K562 (cell line): ENCODE data around the gene CEACAM18. TPM values are rescaled to one million over a fixed set of nuclear protein-coding genes. Genes with fewer than 3 reads are reported as not detected.
A peak's percentile ranks its signal among the peaks of the same experiment; 100 is the strongest.

Source experiments
- ARNT ChIP-seq, 2 experiments: fragments of 450-650 bp; IDR thresholded peaks; 2 replicates each; pipeline ENCODE4 v1.6.1; 2016; ENCODE audit warnings: mild to moderate bottlenecking in 1 of 2
- CXXC5 ChIP-seq: fragments of 250-450 bp; sonication (Bioruptor Pico); IDR thresholded peaks from 2 replicates; pipeline ENCODE4 v1.8.0; 2022; ENCODE audit warnings: inconsistent platforms, mild to moderate bottlenecking, moderate library complexity
- E2F6 ChIP-seq, 2 experiments: IDR thresholded peaks; 2 replicates each; pipeline ENCODE4 v1.6.1; 2011; ENCODE audit warnings: borderline replicate concordance in 1 of 2, control low read depth in 1 of 2, low read depth in 1 of 2, low read length in 1 of 2, mild to moderate bottlenecking in 1 of 2, mixed read lengths in 1 of 2, moderate library complexity in 1 of 2; ENCODE audit not compliant: insufficient read depth in 1 of 2, insufficient read length in 1 of 2, poor library complexity in 1 of 2, severe bottlenecking in 1 of 2; ENCODE audit errors: extremely low read depth in 1 of 2
- ELK1 ChIP-seq: sonication (generic); formaldehyde crosslinking; IDR thresholded peaks from 2 replicates; pipeline ENCODE4 v1.8.1; 2022; ENCODE audit warnings: missing genetic modification reagents
- KAT2B ChIP-seq: IDR thresholded peaks from one replicate; pipeline ENCODE4 v1.6.1; 2012; ENCODE audit warnings: low read depth, mild to moderate bottlenecking, control low read depth, inconsistent platforms, low read length, moderate library complexity
- NFATC3 ChIP-seq: fragments of 450-650 bp; IDR thresholded peaks from 2 replicates; pipeline ENCODE4 v1.6.1; 2017; ENCODE audit warnings: mild to moderate bottlenecking
- NR0B1 ChIP-seq: fragments of 450-650 bp; IDR thresholded peaks from one replicate; pipeline ENCODE4 v1.6.1; 2018; ENCODE audit warnings: mild to moderate bottlenecking, moderate library complexity; ENCODE audit not compliant: partially characterized antibody
- PML ChIP-seq: IDR thresholded peaks from 2 replicates; pipeline ENCODE4 v1.6.1; 2012; ENCODE audit warnings: low read length, inconsistent platforms
- REST ChIP-seq, 2 experiments: fragments of 450-650 bp; formaldehyde crosslinking in 1 of 2; IDR thresholded peaks; 2 replicates each; pipeline versions ENCODE4 v1.4.0 to v1.6.1; 2014 to 2020; ENCODE audit warnings: mild to moderate bottlenecking in 2 of 2, borderline replicate concordance in 1 of 2, low read depth in 1 of 2
- RFX5 ChIP-seq: IDR thresholded peaks from 2 replicates; pipeline ENCODE4 v1.6.1; 2011; ENCODE audit warnings: low read depth, mild to moderate bottlenecking, improper control_type of control experiment, low read length
- SNRNP70 ChIP-seq: fragments of 200-400 bp; formaldehyde crosslinking; optimal IDR thresholded peaks from 2 replicates; pipeline ENCODE3; 2017; ENCODE audit warnings: low read depth, low read length
- SUPT5H ChIP-seq: fragments of 450-650 bp; IDR thresholded peaks from 2 replicates; pipeline ENCODE4 v1.6.1; 2016
- TAF1 ChIP-seq: IDR thresholded peaks from 2 replicates; pipeline ENCODE4 v1.6.1; 2011; ENCODE audit warnings: mild to moderate bottlenecking, low read length, moderate library complexity; ENCODE audit not compliant: insufficient read depth, control insufficient read depth, severe bottlenecking; ENCODE audit errors: extremely low read depth
- TAF9B ChIP-seq: fragments of 450-650 bp; IDR thresholded peaks from 2 replicates; pipeline ENCODE4 v1.6.1; 2018; ENCODE audit warnings: mild to moderate bottlenecking; ENCODE audit not compliant: partially characterized antibody
- XRCC5 ChIP-seq: fragments of 200-400 bp; formaldehyde crosslinking; IDR thresholded peaks from 2 replicates; pipeline ENCODE4 v1.6.1; 2017; ENCODE audit warnings: low read depth, mild to moderate bottlenecking, low read length
- ZNF324 ChIP-seq: fragments of 250-450 bp; sonication (Bioruptor Pico); IDR thresholded peaks from 2 replicates; pipeline ENCODE4 v1.4.0; 2020; ENCODE audit warnings: mild to moderate bottlenecking
- ZNF785 ChIP-seq: fragments of 250-450 bp; sonication (Bioruptor Pico); IDR thresholded peaks from 2 replicates; pipeline ENCODE4 v1.4.0; 2020; ENCODE audit warnings: mild to moderate bottlenecking
- polyA plus RNA-seq, 8 experiments: library from polyadenylated mRNA; depleted of rRNA in 4 of 8; stranded (reverse) in 5 of 8; unstranded in 3 of 8; fragments of >200 nt; fragmentation: Nextera tagmentation in 2 of 8; fragmentation: Illumina TruSeq in 1 of 8; extraction: Ambion mirVana in 2 of 8; extraction: Trizol in 1 of 8; gene quantifications; 2 replicates each; pipeline versions ENCODE4 v1.2.1 to v1.2.3, GENCODE V29; 2011 to 2014; ENCODE audit warnings: inconsistent platforms in 1 of 8, missing spikeins in 1 of 8
- total RNA-seq, 7 experiments: library from RNA; depleted of rRNA in 6 of 7; stranded (reverse); fragments of >200 nt in 6 of 7; fragmentation: Illumina TruSeq in 2 of 7; extraction: Trizol in 2 of 7; gene quantifications; 2 replicates each; pipeline versions ENCODE4 v1.2.1 to v1.2.3, GENCODE V29; 2011 to 2021; ENCODE audit warnings: low replicate concordance in 1 of 7

Gene CEACAM18
- total and polyA plus RNA-seq, 9 of the 15 experiments (the other 6 are each of a cell fraction or from before 2014, with no cell fraction given) = 0.08 to 0.24 (median 0.15) TPM; not detected in 3

- TF ChIP-seq ELK1 (CRISPR knock-in tag) (no peak), TAF9B (peak; percentile 38), ARNT (IDR thresholded peaks at IDR 0.05) (no peak), ZNF324 (CRISPR knock-in tag) (no peak), PML (no peak), E2F6 (IDR thresholded peaks at IDR 0.05; ENCODE audit: borderline replicate concordance in 1 of 2, extremely low read depth in 1 of 2, insufficient read depth in 1 of 2, insufficient read length in 1 of 2, low read depth in 1 of 2, low read length in 1 of 2, poor library complexity in 1 of 2, severe bottlenecking in 1 of 2) (no peak), KAT2B (no peak), TAF1 (no peak), NFATC3 (no peak), SNRNP70 (no peak), XRCC5 (no peak), ZNF785 (CRISPR knock-in tag) (no peak), REST (IDR thresholded peaks at IDR 0.05; ENCODE audit: borderline replicate concordance) (peak; percentile 24; the same call in 1 of the 2 replicates), REST (CRISPR knock-in tag; IDR thresholded peaks at IDR 0.05; ENCODE audit: low read depth) (0 out of 2 replicates have a peak, but pooled peaks have one; percentile 31), SUPT5H (0 out of 2 replicates have a peak, but pooled peaks have one; percentile 5), NR0B1 (no peak), CXXC5 (peak; percentile 28; the same call in 1 of the 2 replicates), RFX5 (no peak)
These were observed 7.4 kb upstream of the CEACAM18 start (continued) for GRCh38 chr19:51470966-51471365.
